Suprapubic skin (tissue), 4 donors: Measurements from ENCODE around the gene XCR1.

ENCODE experiments used
- POLR2A ChIP-seq, 2 donors: fragments of 450-650 bp; IDR thresholded peaks; one replicate each; pipeline ENCODE4 v1.6.1; 2017; ENCODE audit warnings: antibody characterized with exemption in 2 of 2, mild to moderate bottlenecking in 2 of 2, moderate library complexity in 2 of 2
- POLR2AphosphoS5 ChIP-seq, 3 donors: sonication (generic); formaldehyde crosslinking; IDR thresholded peaks; one replicate each; pipeline ENCODE4 v1.6.1; 2017; ENCODE audit warnings: antibody characterized with exemption in 3 of 3
- TF ChIP-seq, protein P1 (sequence below), 2 donors: fragments of 200-600 bp in 1 of 2; fragments of 450-650 bp in 1 of 2; sonication (generic) in 1 of 2; IDR thresholded peaks; one replicate each; pipeline ENCODE4 v1.5.1; 2016 to 2019; ENCODE audit warnings: antibody characterized with exemption in 2 of 2, mild to moderate bottlenecking in 1 of 2, moderate library complexity in 1 of 2

DNA sequence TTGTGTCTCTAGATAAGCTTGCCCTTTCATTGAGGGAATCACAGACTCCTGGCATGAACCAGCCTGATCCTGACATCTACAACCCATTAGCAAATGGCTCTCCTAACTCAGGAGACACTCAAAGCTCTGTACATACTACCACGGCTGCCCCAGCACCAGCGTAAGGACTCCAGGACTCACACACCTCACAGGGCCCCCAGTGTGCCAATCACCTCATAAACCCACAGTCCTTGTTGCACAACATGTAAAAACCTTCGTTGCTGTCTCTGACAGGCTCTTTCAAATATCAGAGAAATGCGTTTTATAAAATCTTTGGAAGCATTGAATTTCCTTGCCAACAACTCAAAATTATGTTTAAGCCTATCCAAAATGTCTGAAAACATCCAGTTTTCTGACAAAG is 38.9 kb downstream of the XCR1 start:
- TF ChIP-seq, protein P1, sequence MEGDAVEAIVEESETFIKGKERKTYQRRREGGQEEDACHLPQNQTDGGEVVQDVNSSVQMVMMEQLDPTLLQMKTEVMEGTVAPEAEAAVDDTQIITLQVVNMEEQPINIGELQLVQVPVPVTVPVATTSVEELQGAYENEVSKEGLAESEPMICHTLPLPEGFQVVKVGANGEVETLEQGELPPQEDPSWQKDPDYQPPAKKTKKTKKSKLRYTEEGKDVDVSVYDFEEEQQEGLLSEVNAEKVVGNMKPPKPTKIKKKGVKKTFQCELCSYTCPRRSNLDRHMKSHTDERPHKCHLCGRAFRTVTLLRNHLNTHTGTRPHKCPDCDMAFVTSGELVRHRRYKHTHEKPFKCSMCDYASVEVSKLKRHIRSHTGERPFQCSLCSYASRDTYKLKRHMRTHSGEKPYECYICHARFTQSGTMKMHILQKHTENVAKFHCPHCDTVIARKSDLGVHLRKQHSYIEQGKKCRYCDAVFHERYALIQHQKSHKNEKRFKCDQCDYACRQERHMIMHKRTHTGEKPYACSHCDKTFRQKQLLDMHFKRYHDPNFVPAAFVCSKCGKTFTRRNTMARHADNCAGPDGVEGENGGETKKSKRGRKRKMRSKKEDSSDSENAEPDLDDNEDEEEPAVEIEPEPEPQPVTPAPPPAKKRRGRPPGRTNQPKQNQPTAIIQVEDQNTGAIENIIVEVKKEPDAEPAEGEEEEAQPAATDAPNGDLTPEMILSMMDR (IDR thresholded peaks at IDR 0.05), result no peak
- no peak for TF ChIP-seq POLR2AphosphoS5 (IDR thresholded peaks at IDR 0.05)
- TF ChIP-seq POLR2A (IDR thresholded peaks at IDR 0.05), result no peak
